ENCODE data around the gene EML4. TPM values are rescaled to one million over a fixed set of nuclear protein-coding genes. Genes with fewer than 3 reads are reported as not detected.
A peak's percentile ranks its signal among the peaks of the same experiment; 100 is the strongest.
"Not testable (repeated sequence)": the region's sequence is repeated elsewhere in the genome, so short reads cannot be mapped to it uniquely, and the experiment has no call there.

Gene EML4
- total RNA-seq, 1 experiment from 2014 or later = 52.0 TPM

- Histone ChIP-seq H3F3A (ENCODE audit: insufficient read depth, low read depth) (peaks cover 6% of the 10 kb centered on the region; the same call in 1 of the 2 replicates), H2AFZ (no peak overlapping the region), H4K20me1 (ENCODE audit: insufficient read depth) (peaks cover 13% of the 10 kb centered on the region; the same call in 1 of the 2 replicates), H3K36me3 (ENCODE audit: low read depth) (0 out of 2 replicates have a peak, but pooled peaks cover 4% of the 10 kb centered on the region), H3K79me2 (ENCODE audit: low read depth) (peaks cover 72% of the 10 kb centered on the region), H3K4me1 (replicated peaks; ENCODE audit: insufficient read depth) (peaks cover 37% of the 10 kb centered on the region), H3K27ac (no peak overlapping the region), H3K27me3 (ENCODE audit: insufficient read depth, low read depth) (no peaks in the 10 kb centered on the region), H3K9me2 (ENCODE audit: insufficient read depth) (no peaks in the 10 kb centered on the region), H3K9me3 (ENCODE audit: insufficient read depth, low read depth) (no peaks in the 10 kb centered on the region), H3K4me2 (peak overlapping the region; percentile 98), H3K4me3 (peak overlapping the region; percentile 70; the same call in 1 of the 2 replicates)
- no peak for DNase-seq
- ChIA-PET CTCF (interaction anchor here (0.6 kb wide), 1 partner anchor 275 kb away, joined by 6 read pairs; no protein-coding TSS in a partner anchor), POLR2A (ENCODE audit: unreplicated experiment) (no interaction called here)
- no TSS peak for BruUV-seq (replicated peaks)
- intact Hi-C loops (cut with micrococcal nuclease; ENCODE audit: unreplicated experiment) = no loop called here
- TF ChIP-seq, protein P1, sequence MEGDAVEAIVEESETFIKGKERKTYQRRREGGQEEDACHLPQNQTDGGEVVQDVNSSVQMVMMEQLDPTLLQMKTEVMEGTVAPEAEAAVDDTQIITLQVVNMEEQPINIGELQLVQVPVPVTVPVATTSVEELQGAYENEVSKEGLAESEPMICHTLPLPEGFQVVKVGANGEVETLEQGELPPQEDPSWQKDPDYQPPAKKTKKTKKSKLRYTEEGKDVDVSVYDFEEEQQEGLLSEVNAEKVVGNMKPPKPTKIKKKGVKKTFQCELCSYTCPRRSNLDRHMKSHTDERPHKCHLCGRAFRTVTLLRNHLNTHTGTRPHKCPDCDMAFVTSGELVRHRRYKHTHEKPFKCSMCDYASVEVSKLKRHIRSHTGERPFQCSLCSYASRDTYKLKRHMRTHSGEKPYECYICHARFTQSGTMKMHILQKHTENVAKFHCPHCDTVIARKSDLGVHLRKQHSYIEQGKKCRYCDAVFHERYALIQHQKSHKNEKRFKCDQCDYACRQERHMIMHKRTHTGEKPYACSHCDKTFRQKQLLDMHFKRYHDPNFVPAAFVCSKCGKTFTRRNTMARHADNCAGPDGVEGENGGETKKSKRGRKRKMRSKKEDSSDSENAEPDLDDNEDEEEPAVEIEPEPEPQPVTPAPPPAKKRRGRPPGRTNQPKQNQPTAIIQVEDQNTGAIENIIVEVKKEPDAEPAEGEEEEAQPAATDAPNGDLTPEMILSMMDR (conservative IDR thresholded peaks at IDR 0.05) = no peak
- TF ChIP-seq EZH2 (IDR thresholded peaks at IDR 0.05; ENCODE audit: low read depth) = no peak
These were observed 2.9 kb downstream of the EML4 start for GRCh38 chr2:42172020-42172419.

DNA sequence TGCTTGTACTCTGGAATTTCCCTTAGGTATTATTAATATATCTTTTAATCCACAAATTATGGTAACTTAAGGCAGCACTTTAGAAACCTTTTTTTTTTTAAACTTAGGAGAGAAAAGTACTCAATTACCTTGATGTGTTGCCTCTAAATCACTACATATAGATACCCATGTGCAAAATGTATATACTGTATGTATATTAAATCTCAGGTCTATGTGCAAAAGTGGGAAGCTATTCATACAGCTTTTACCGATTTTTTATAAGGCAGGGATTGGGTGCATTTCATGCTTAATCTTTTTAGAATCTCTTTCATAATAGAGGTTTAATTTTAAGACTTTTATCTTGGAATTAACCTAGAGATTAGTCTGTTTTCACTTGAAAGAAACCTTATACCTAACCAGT, 3.4 kb downstream of the EML4 start:
- H3K27me3 ChIP-seq (ENCODE audit: insufficient read depth, low read depth) = no peaks in the 10 kb centered on the region
- no peak overlapping the region for H3K4me3 ChIP-seq
- no peak for DNase-seq
- H3K36me3 ChIP-seq (ENCODE audit: low read depth) = 0 out of 2 replicates have a peak, but pooled peaks cover 4% of the 10 kb centered on the region
- H3K4me2 ChIP-seq = peak overlapping the region; percentile 98; the same call in 1 of the 2 replicates
- intact Hi-C loops (cut with micrococcal nuclease; ENCODE audit: unreplicated experiment) = no loop called here
- ChIA-PET CTCF (no interaction called here), POLR2A (ENCODE audit: unreplicated experiment) (no interaction called here)
- peaks cover 6% of the 10 kb centered on the region; the same call in 1 of the 2 replicates for H3F3A ChIP-seq (ENCODE audit: insufficient read depth, low read depth)
- no peak overlapping the region for H2AFZ ChIP-seq
- H3K79me2 ChIP-seq (ENCODE audit: low read depth) = peaks cover 77% of the 10 kb centered on the region
- no peak overlapping the region for H3K27ac ChIP-seq
- H3K4me1 ChIP-seq (replicated peaks; ENCODE audit: insufficient read depth) = peaks cover 37% of the 10 kb centered on the region
- TF ChIP-seq, protein P1 (conservative IDR thresholded peaks at IDR 0.05) = no peak
- TF ChIP-seq EZH2 (IDR thresholded peaks at IDR 0.05; ENCODE audit: low read depth) = no peak
- peaks cover 13% of the 10 kb centered on the region; the same call in 1 of the 2 replicates for H4K20me1 ChIP-seq (ENCODE audit: insufficient read depth)
- H3K9me3 ChIP-seq (ENCODE audit: insufficient read depth, low read depth) = no peaks in the 10 kb centered on the region
- H3K9me2 ChIP-seq (ENCODE audit: insufficient read depth) = no peaks in the 10 kb centered on the region
- BruUV-seq (replicated peaks) = no TSS peak

- H3K9me2 ChIP-seq (ENCODE audit: insufficient read depth); CTCF ChIA-PET; DNase-seq; H3K9me3 ChIP-seq (ENCODE audit: insufficient read depth, low read depth); H2AFZ ChIP-seq; BruUV-seq (replicated peaks); H3K4me2 ChIP-seq; H3K36me3 ChIP-seq (ENCODE audit: low read depth); H3K27me3 ChIP-seq (ENCODE audit: insufficient read depth, low read depth); intact Hi-C loops (cut with micrococcal nuclease; ENCODE audit: unreplicated experiment); H3K27ac ChIP-seq; H3F3A ChIP-seq (ENCODE audit: insufficient read depth, low read depth); H3K4me3 ChIP-seq; POLR2A ChIA-PET (ENCODE audit: unreplicated experiment): not testable (repeated sequence)
- peaks cover 86% of the 10 kb centered on the region for H3K79me2 ChIP-seq (ENCODE audit: low read depth)
- peaks cover 13% of the 10 kb centered on the region; the same call in 1 of the 2 replicates for H4K20me1 ChIP-seq (ENCODE audit: insufficient read depth)
- peaks cover 37% of the 10 kb centered on the region for H3K4me1 ChIP-seq (replicated peaks; ENCODE audit: insufficient read depth)
These were observed 4.3 kb downstream of the EML4 start for GRCh38 chr2:42173467-42173866.
